HS-5 (cell line): ENCODE data around the gene MOSMO.

Source experiments
- DNase-seq: peaks from one replicate; pipeline ENCODE4 v3.0.0-alpha.2; 2012; ENCODE audit warnings: low read depth

MOSMO gene

DNA sequence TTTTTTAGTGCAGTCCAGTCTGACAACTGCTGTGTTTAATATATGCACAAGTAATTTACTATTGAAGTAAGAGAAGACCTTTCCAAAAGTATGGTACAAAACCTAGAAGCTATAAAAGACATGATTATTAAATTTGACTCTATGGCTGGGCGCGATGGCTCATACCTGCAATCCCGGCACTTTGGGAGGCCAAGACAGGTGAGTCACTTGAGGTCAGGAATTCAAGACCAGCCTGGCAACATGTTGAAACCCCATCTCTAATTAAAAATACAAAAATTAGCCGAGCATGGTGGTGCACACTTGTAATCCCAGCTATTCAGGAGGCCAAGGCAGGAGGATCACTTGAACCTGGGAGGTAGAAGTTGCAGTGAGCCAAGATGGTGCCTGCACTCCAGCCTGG, 43.1 kb downstream of the MOSMO start:
- no peak for DNase-seq

DNA sequence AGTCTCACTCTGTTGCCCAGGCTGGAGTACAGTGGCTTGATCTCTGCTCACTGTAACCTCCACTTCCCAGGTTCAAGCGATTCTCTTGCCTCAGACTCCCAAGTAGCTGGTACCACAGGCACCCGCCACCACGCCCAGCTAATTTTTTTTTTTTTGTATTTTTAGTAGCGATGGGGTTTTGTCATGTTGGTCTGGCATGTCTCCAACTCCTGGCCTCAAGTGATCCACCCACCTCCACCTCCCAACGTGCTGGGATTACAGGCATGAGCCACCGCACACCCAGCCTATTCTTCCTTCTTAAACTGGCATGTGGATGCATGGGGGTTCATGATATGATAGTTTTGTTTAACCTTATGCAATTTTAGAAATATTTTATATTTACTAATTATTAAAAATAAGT, 45.1 kb downstream of the MOSMO start:
- no peak for DNase-seq

DNA sequence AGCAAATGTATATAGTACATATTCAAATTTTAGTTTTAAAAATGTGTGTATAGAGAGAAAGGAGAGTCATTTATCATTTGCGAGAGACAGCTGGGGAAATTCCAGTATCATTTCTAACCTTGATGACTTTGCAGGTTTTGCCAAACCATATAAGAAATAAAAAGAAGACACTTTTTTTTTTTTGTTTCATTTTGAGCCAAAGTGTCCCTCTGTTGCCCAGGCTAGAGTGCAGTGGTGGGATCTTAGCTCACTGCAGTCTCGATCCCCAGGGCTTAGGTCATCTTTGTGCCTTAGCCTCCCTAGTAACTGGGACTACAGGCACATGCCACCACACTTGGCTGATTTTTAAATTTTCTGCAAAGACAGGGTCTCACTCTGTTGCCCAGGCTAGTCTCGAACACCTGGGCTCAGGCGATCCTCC, 46.0 kb downstream of the MOSMO start:
- no peak for DNase-seq

GRCh38 chr16:22054847-22055590, 47.1 kb downstream of the MOSMO start:
- no peak for DNase-seq

GRCh38 chr16:22055881-22056280, 48.0 kb downstream of the MOSMO start:
- no peak for DNase-seq

DNA sequence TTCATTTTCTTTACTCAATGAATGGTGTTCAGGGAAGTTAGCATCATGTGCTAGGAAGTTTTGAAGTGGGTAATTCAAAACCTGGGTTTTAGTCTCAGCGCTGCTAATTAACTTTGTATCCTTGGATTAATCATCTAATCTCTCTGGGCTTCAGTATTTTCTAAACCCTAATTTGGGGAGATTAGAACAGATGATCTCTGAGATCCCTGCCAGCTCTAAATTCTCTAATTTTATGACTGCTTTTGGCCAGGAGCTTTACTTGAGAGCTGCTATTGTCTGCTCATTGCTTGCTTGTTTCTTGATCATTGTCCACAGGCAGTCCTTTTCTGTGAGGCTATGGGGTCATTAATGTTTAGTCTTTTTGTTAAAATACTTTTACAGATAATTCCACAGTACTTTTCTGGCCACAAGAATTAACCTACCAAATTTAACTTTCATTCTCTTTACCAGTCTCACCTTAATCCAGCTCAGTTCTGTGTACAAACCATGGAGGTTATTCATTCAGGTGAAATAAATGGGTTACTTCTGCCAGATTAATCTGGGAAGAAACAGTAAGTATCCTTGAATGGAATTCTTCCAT, 56.1 kb downstream of the MOSMO start:
- no peak for DNase-seq

- DNase-seq: no peak
Measured at GRCh38 chr16:22065252-22065651, 57.3 kb downstream of the MOSMO start.

DNA sequence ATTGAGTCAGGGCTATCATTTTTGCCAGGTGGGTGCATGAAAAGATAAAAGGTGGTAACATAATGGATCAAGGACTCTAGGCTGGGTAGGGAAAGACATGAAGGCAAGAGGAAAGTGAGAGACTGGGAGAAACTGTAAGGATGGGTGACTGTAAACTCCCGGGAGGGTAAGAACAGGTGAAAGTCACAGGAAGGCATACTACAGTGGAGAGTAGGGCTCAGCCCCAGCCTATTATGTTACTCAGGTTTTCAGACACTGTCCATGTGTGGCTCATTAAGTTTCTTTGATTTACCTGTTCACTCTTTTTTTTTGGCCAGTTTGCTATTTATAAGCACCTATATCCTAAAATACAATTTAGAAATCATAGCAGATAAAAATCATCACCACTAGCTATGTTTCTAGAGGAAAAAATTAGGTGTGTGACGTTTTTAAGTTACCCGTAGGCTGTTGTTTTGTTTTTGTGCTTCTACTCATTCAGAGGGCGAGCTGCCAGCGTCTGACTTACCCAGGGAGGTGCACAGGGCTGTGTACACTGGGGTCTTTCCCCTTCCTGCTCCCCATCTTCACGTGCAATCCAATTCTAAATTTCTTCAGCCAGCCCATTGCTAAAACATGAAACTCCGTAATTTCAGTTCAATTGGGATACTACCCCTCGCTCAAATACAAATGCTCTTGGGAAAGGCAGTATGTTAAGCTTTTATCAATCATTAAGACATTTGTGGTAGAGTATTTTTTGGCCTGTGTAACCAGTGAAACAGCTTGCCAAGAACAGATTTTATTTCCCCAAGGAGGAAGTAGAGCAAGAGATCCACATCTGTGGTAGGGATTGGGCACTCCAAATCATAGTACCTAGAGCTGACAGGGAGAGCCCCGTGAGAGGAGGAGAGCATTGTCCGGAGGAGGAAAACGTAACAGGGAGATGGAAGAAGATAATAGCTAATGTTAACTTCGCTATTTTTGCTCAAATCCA, 62.7 kb downstream of the MOSMO start:
- no peak for DNase-seq

DNA sequence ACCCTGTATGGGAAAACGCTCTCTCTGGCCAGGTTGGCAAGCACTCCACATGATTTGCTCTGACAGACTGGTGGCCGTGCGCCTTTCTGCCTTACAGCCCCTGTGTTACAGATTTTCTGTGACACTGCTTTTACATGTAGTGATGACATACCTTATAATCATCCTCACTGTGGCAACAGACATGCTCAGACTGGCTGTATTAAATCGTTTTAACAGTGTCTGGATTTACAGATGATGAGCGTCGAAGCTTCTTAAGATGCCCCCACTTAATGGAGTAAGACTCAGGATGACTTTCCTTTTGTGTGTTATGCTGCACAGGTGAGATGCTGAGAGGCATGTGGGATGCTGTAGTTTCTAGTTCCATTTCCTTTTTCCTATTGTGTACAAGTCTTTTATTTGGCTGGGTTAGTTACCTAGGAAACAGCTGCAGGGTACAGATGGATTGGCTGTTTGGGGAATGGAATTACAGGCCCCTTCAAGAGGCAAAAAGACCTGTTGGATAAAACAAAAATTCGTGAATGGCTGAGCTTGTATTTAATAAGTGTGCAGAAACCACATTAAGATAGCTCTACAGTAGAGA, 63.5 kb downstream of the MOSMO start:
- DNase-seq: no peak

DNA sequence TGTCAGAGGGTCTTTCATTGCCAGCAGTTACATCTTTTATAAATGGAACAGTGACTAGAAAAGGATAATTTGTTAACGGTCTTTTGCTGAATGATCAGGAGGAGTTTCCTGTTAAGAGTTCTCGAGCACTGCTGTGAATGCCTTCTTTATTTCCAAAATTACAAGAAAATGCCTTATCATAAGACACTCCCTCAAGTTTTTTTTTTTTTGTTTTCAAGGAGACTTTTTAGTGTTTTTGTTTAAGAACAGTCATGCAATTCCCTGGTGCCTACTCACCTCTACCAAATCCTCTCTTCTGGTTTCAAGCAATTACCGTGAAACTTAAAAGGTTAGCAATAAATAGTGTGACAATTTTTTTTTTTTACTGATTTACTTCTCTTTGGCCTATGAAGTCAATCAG, 65.4 kb downstream of the MOSMO start:
- DNase-seq: no peak

DNA sequence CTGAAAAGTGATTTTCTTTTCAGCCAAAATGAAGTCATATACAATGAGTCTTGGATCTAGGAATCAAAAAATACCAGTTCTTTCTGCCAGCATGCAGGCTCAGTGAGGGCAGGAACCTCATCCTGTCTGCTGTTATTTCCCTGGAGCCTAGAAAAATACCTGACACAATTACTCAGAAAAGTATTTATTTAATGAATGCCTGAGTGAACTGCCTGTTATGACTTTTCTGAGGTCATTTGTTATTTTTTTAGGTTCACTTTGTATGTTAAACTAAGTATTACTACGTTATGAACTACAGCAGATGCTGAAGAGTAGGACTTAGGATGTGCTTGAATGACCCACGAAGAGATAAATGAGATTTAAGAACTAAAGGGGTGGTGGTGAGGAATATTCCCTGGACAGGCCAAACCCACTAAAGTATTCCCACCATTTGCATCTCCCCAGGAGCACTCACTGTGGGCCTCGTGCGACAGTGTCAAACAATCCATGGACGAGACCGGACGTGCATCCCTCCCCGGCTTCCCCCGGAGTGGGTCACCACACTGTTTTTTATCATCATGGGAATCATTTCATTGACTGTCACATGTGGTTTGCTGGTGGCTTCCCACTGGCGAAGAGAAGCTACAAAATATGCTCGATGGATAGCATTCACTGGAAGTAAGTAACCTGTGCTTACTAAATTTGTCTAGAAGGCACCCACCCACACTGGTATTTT, 67.3 kb downstream of the MOSMO start:
- DNase-seq: no peak

- no peak for DNase-seq
Measured at GRCh38 chr16:22075776-22076175, 67.9 kb downstream of the MOSMO start.

DNA sequence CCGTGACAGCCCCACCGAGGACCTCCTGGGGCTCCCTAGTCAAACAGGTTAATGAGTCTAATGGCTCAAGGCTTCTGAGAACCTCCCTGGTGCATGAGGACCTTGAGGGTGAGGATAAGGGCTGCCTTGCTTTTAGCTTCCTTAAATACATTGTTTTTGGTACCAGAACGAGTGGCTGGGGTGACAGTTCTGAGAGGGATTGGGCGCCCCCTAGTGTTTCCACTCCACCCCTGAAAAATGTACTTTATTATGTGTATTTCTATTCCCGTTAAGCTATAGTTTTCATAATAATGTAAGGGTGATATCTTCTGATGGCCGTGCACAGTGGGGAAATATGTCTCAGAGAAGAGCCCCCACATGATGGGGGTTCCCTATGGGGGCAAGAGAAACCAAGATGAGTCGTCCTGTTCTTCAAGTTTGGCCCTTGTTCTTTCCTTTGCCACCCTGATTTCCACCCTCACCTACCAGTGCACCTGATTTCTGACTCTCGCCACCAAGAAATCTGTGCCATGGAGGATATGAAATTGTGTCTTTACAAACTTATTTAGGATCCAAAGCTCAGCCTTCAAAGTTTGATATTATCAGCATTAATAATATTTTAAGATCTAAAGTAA, 69.9 kb downstream of the MOSMO start:
- DNase-seq: peak; percentile 19

GRCh38 chr16:22078656-22079055, 70.7 kb downstream of the MOSMO start:
- DNase-seq: no peak

GRCh38 chr16:22081050-22081449, 73.1 kb downstream of the MOSMO start:
- DNase-seq: no peak

DNA sequence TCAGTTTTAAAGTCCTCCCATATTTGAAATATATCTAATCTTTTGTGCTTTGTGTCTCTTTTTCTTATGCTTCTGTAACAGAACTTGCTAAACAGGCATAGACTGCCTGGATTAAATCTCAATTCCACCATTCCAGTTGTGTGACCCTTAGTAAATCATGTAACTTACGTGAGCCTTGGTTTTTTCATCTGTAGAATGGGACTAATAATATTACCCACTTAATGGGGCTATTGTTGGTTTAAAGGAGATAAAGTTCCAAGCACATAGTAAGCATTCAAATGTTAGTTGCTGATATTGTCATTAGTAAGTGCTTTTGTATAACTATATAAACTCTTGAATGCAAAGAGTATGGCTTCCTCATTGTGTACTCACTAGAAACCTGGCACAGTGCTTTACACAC, 78.5 kb downstream of the MOSMO start:
- DNase-seq: no peak

DNA sequence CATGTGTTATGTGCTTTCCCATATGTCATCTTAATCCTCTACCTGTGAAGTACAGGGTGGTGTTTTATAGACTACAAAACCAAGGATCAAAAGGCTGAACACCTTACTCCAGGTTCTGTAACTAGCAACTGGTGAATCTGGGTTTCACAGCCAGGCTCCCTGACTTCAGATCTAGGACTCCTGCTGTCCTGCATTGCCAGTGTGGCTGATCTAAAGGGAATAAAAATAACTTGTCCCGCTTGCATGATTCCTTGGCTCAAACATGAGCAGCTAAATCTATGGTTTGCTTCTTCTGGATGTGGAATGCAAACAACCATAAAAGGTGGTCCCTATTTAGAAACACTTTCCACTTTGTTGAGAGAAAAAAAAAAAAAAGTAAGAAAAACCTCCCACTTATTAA, 80.7 kb downstream of the MOSMO start:
- DNase-seq: no peak

DNA sequence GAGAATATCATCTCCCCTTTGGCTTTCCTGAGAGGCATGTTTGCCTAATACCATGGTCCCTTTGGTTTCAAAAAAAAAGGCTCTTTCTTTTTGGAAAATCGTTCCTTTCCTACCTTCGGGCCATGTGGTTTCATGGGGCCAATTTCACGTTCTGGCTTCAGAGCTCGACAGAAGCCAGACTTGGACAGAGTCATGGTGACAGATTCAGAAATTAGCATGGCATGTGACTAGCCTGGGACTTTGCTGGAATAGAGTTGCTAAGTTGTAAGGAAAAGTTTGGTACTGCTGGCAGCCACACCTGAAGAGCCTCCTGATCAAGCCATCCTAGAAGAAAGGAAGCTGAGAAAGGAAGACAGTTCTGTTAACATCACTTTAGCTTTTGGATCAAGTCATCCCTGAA, 82.0 kb downstream of the MOSMO start:
- no peak for DNase-seq

DNA sequence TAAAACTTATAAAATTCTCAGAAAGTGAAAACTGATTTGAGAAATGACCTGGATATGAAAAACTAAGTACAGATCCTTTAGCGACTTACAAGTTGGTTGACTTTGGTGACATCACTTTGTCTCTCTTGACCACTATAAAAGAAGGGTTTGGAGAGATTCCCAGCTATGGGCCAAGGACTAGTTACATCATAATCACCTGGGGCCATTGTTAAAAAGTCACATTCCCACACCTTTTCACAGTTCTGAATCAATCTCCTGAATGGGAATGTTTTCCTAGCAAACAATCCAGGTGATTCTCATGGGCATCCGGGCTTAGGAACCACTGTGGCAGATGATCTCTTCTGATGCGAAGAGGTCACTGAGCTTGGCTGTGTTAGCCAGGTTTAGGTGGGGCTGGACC, 83.8 kb downstream of the MOSMO start:
- DNase-seq: no peak

- no peak for DNase-seq
Measured at GRCh38 chr16:22092143-22092933, 84.4 kb downstream of the MOSMO start, which contains the start of gene VWA3A. Gene VWA3A, plus strand, starts transcription at chr16:22092541. Its CDS starts 97 bp downstream, at chr16:22092638.
